Measurements from ENCODE around the gene NOL4L.

Gene NOL4L

GRCh38 chr20:32570401-32571190 is 14.5 kb downstream of the NOL4L start:
- Histone ChIP-seq H3K9me3 (ENCODE audit: low read depth, low read length) (no peaks in the 10 kb centered on the region), H3K4me3 (no peak overlapping the region), H3K9ac (ENCODE audit: insufficient read length) (no peak overlapping the region), H3K27ac (no peak overlapping the region), H3K36me3 (ENCODE audit: insufficient read depth, low read length) (no peaks in the 10 kb centered on the region)
- DNase-seq (ENCODE audit: low read depth, low spot score) = no peak
- TF ChIP-seq EZH2 (IDR thresholded peaks at IDR 0.05) (no peak), FOXP2 (optimal IDR thresholded peaks at IDR 0.05; ENCODE audit: control extremely low read depth, extremely low read length, insufficient read depth) (no peak), POLR2AphosphoS5 (IDR thresholded peaks at IDR 0.05; ENCODE audit: borderline replicate concordance, low read depth, low read length) (no peak)

GRCh38 chr20:32569380-32570305 is 15.5 kb downstream of the NOL4L start:
- Histone ChIP-seq H3K9ac (ENCODE audit: insufficient read length) (no peak overlapping the region), H3K9me3 (ENCODE audit: low read depth, low read length) (no peaks in the 10 kb centered on the region)
- DNase-seq (ENCODE audit: low read depth, low spot score) = no peak

GRCh38 chr20:32569018-32569379 is 16.1 kb downstream of the NOL4L start:
- no peaks in the 10 kb centered on the region for H3K9me3 ChIP-seq (ENCODE audit: low read depth, low read length)
- H3K27ac ChIP-seq = no peak overlapping the region
- H3K4me3 ChIP-seq = no peak overlapping the region
- no peak for DNase-seq (ENCODE audit: low read depth, low spot score)
- no peaks in the 10 kb centered on the region for H3K36me3 ChIP-seq (ENCODE audit: insufficient read depth, low read length)
- H3K9ac ChIP-seq (ENCODE audit: insufficient read length) = no peak overlapping the region
- no peak for TF ChIP-seq FOXP2 (optimal IDR thresholded peaks at IDR 0.05; ENCODE audit: control extremely low read depth, extremely low read length, insufficient read depth)
- no peak for TF ChIP-seq EZH2 (IDR thresholded peaks at IDR 0.05)

More at GRCh38 chr20:32569380-32570305, 15.5 kb downstream of the NOL4L start:
- Histone ChIP-seq H3K4me3 (no peak overlapping the region), H3K36me3 (ENCODE audit: insufficient read depth, low read length) (no peaks in the 10 kb centered on the region), H3K27ac (no peak overlapping the region)
- no peak for TF ChIP-seq EZH2 (IDR thresholded peaks at IDR 0.05)

- H3K36me3 ChIP-seq (ENCODE audit: insufficient read depth, low read length) = no peaks in the 10 kb centered on the region
- no peak for TF ChIP-seq POLR2AphosphoS5 (IDR thresholded peaks at IDR 0.05; ENCODE audit: borderline replicate concordance, low read depth, low read length)
- no peak for TF ChIP-seq EZH2 (IDR thresholded peaks at IDR 0.05)
- no peak for TF ChIP-seq FOXP2 (optimal IDR thresholded peaks at IDR 0.05; ENCODE audit: control extremely low read depth, extremely low read length, insufficient read depth)
- H3K4me3 ChIP-seq = no peak overlapping the region
These were observed 17.6 kb downstream of the NOL4L start for GRCh38 chr20:32567384-32568178.

GRCh38 chr20:32566379-32567374 is 18.5 kb downstream of the NOL4L start:
- Histone ChIP-seq H3K36me3 (ENCODE audit: insufficient read depth, low read length) (no peaks in the 10 kb centered on the region), H3K27ac (no peak overlapping the region), H3K4me3 (no peak overlapping the region), H3K9ac (ENCODE audit: insufficient read length) (no peak overlapping the region), H3K9me3 (ENCODE audit: low read depth, low read length) (no peaks in the 10 kb centered on the region)
- TF ChIP-seq FOXP2 (optimal IDR thresholded peaks at IDR 0.05; ENCODE audit: control extremely low read depth, extremely low read length, insufficient read depth) = no peak
- no peak for TF ChIP-seq EZH2 (IDR thresholded peaks at IDR 0.05)
- no peak for TF ChIP-seq POLR2AphosphoS5 (IDR thresholded peaks at IDR 0.05; ENCODE audit: borderline replicate concordance, low read depth, low read length)
- DNase-seq (ENCODE audit: low read depth, low spot score) = no peak

More at GRCh38 chr20:32567384-32568178, 17.6 kb downstream of the NOL4L start:
- Histone ChIP-seq H3K9ac (ENCODE audit: insufficient read length) (no peak overlapping the region), H3K9me3 (ENCODE audit: low read depth, low read length) (no peaks in the 10 kb centered on the region), H3K27ac (no peak overlapping the region)
- no peak for DNase-seq (ENCODE audit: low read depth, low spot score)

- no peaks in the 10 kb centered on the region for H3K9me3 ChIP-seq (ENCODE audit: low read depth, low read length)
- H3K27ac ChIP-seq = no peak overlapping the region
- no peaks in the 10 kb centered on the region for H3K36me3 ChIP-seq (ENCODE audit: insufficient read depth, low read length)
- DNase-seq (ENCODE audit: low read depth, low spot score) = no peak
- TF ChIP-seq FOXP2 (optimal IDR thresholded peaks at IDR 0.05; ENCODE audit: control extremely low read depth, extremely low read length, insufficient read depth) (no peak), EZH2 (IDR thresholded peaks at IDR 0.05) (no peak), POLR2AphosphoS5 (IDR thresholded peaks at IDR 0.05; ENCODE audit: borderline replicate concordance, low read depth, low read length) (no peak)
- no peak overlapping the region for H3K9ac ChIP-seq (ENCODE audit: insufficient read length)
- H3K4me3 ChIP-seq = no peak overlapping the region
These were observed 19.4 kb downstream of the NOL4L start for GRCh38 chr20:32565735-32566032.

- H3K27ac ChIP-seq = no peak overlapping the region
- no peak overlapping the region for H3K4me3 ChIP-seq
- no peak for DNase-seq (ENCODE audit: low read depth, low spot score)
- TF ChIP-seq EZH2 (IDR thresholded peaks at IDR 0.05) (no peak), FOXP2 (optimal IDR thresholded peaks at IDR 0.05; ENCODE audit: control extremely low read depth, extremely low read length, insufficient read depth) (no peak), POLR2AphosphoS5 (IDR thresholded peaks at IDR 0.05; ENCODE audit: borderline replicate concordance, low read depth, low read length) (no peak)
- H3K36me3 ChIP-seq (ENCODE audit: insufficient read depth, low read length) = no peaks in the 10 kb centered on the region
- H3K9me3 ChIP-seq (ENCODE audit: low read depth, low read length) = no peaks in the 10 kb centered on the region
- H3K9ac ChIP-seq (ENCODE audit: insufficient read length) = no peak overlapping the region
These were observed 20.0 kb downstream of the NOL4L start for GRCh38 chr20:32564921-32565734.
